Nephron progenitor cell (in vitro differentiated cells): ENCODE measurements around the gene MCAT.

Source experiments
- DNase-seq: peaks from one replicate; pipeline ENCODE4 v3.0.0; 2021
- H3K27ac Mint-ChIP-seq: 2 replicates; pipeline ENCODE4 v1.8.0; 2021; ENCODE audit warnings: mild to moderate bottlenecking, moderate library complexity, mixed read lengths
- H3K27me3 Mint-ChIP-seq: 2 replicates; pipeline ENCODE4 v1.8.0; 2021; ENCODE audit warnings: mild to moderate bottlenecking, low read depth, mixed read lengths; ENCODE audit not compliant: poor library complexity
- H3K36me3 Mint-ChIP-seq: 2 replicates; pipeline ENCODE4 v1.8.0; 2021; ENCODE audit warnings: low read depth, mixed read lengths
- H3K4me1 Mint-ChIP-seq: 2 replicates; pipeline ENCODE4 v1.8.0; 2021; ENCODE audit warnings: mixed read lengths
- H3K4me3 Mint-ChIP-seq: 2 replicates; pipeline ENCODE4 v1.8.0; 2021; ENCODE audit warnings: mild to moderate bottlenecking, moderate library complexity, mixed read lengths
- H3K9me3 Mint-ChIP-seq: 2 replicates; pipeline ENCODE4 v1.8.0; 2021; ENCODE audit warnings: mild to moderate bottlenecking, moderate library complexity, mixed read lengths
- TF ChIP-seq, protein P1 (sequence below): fragments of 200-600 bp; sonication (generic); IDR thresholded peaks from 2 replicates; pipeline ENCODE4 v1.5.0; 2021; ENCODE audit warnings: antibody characterized with exemption

Gene MCAT

DNA sequence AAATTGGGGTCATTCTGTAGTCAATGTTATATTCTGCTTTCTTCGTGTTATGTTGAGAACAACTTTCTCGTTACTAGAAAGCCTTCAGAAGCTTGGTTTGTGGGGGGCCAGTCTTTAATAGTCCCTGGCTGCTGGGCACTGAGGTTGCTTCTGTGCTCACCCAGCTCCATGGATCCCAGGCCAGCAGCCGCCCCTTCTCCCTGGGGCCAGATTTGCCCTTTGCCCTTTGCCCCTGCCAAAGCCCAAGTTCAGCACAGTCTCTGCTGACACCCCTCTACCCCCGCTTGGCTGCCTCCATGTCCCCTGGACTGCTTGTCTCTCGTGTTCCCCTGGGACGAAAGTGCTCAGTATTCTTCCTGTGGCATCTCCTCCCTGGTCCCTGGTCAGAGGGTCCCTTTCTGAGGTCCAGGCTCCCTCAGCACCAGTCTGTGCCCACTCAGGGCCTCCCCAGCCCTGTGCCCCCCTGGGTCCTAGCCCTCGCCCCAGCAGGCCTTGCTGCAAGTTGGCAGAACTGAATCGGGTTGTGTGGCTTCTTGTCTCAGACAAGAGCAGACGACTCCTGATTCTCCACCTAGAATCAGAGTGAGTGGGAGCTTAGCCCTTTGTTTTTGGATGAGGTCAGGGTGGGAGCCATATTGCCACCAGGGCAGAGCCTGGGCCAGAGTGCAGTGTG lies 14.8 kb upstream of the MCAT start:
- H3K27ac Mint-ChIP-seq = peak overlapping the region; percentile 85
- DNase-seq = no peak
- H3K27me3 Mint-ChIP-seq = peaks cover 21% of the 10 kb centered on the region
- peaks cover 12% of the 10 kb centered on the region for H3K4me1 Mint-ChIP-seq
- no peaks in the 10 kb centered on the region for H3K9me3 Mint-ChIP-seq
- TF ChIP-seq, protein P1, sequence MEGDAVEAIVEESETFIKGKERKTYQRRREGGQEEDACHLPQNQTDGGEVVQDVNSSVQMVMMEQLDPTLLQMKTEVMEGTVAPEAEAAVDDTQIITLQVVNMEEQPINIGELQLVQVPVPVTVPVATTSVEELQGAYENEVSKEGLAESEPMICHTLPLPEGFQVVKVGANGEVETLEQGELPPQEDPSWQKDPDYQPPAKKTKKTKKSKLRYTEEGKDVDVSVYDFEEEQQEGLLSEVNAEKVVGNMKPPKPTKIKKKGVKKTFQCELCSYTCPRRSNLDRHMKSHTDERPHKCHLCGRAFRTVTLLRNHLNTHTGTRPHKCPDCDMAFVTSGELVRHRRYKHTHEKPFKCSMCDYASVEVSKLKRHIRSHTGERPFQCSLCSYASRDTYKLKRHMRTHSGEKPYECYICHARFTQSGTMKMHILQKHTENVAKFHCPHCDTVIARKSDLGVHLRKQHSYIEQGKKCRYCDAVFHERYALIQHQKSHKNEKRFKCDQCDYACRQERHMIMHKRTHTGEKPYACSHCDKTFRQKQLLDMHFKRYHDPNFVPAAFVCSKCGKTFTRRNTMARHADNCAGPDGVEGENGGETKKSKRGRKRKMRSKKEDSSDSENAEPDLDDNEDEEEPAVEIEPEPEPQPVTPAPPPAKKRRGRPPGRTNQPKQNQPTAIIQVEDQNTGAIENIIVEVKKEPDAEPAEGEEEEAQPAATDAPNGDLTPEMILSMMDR = no peak
- H3K36me3 Mint-ChIP-seq = no peaks in the 10 kb centered on the region
- no peak overlapping the region for H3K4me3 Mint-ChIP-seq

DNA sequence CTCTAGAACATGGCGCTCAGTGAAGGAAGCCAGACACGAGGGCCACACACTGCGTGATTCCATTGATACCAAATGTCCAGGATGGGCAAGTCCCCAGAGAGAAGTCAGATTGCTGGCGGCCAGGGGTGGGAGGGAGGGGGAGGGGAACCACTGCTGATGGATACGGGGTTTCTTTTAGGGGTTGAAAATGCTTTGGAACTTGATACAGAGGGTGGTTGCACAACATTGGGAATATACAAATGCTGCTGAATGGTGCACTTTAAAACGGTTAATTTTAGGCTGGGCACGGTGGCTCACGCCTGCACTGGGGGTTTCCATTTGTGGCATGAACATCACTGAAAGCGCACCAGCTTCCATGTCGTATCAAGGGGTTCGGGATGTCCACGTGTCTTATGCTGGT lies 13.2 kb upstream of the MCAT start:
- no peak overlapping the region for H3K27ac Mint-ChIP-seq
- H3K4me1 Mint-ChIP-seq = peaks cover 16% of the 10 kb centered on the region
- no peaks in the 10 kb centered on the region for H3K36me3 Mint-ChIP-seq
- H3K4me3 Mint-ChIP-seq = no peak overlapping the region
- DNase-seq = no peak
- no peaks in the 10 kb centered on the region for H3K9me3 Mint-ChIP-seq
- TF ChIP-seq, protein P1 = no peak
- H3K27me3 Mint-ChIP-seq = peaks cover 35% of the 10 kb centered on the region

DNA sequence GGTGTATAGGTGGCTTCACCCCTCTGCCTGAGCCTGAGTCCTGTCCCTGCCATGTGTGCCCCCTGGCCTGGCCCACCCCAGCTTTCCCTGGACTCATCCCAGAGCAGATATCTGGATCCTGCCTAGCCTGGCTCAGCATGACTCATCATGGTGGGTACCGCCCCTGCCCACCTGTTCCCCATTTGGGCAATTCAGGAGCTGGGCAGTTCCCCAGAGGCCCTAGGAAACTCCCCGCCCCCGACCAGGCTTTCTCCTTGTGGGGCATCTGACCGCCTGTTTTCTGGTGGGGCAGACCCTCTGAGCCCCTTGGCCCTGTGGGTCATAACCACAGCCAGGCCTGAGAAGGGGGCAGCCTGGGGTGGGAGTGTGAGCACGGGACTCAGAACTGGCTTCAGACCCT lies 12.6 kb upstream of the MCAT start:
- Mint-ChIP-seq H3K36me3 (no peaks in the 10 kb centered on the region), H3K4me3 (no peak overlapping the region), H3K27me3 (peaks cover 40% of the 10 kb centered on the region), H3K4me1 (peaks cover 20% of the 10 kb centered on the region), H3K27ac (no peak overlapping the region), H3K9me3 (no peaks in the 10 kb centered on the region)
- no peak for DNase-seq
- TF ChIP-seq, protein P1 = no peak

DNA sequence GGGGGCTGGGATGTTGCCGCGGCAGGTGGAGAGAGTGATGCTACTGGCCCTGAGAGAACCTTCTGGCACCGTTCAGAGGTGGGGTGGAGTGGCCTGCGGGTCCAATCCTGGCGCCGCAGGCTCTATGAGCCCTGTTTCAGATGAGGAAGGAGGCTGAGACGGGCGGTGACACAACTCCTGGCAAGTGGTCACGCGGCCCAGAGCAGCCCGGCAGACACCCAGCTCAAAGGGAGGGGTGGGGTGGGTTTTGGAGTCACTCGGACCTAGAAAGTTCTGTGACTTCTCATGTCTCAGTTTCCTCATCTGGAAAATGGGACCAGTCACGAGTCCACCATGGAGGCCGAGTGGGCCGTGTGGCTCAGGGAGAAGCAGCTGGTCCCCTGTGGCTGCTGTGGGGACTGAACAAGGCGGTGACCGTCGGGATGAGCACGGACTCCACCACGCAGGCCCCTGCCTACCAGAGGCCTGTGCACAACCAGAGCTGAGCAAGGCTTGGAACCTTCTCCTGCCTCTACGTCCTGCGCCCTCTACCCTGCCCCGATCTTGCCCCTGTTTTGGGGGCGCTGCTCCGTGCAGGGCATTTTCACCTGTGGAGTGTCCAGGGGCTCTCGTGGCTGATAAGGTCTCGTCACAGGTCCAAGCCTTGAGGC lies 11.8 kb upstream of the MCAT start:
- Mint-ChIP-seq H3K9me3 (no peaks in the 10 kb centered on the region), H3K4me1 (peaks cover 20% of the 10 kb centered on the region), H3K4me3 (no peak overlapping the region), H3K27me3 (peaks cover 47% of the 10 kb centered on the region), H3K36me3 (no peaks in the 10 kb centered on the region), H3K27ac (no peak overlapping the region)
- TF ChIP-seq, protein P1 = no peak
- no peak for DNase-seq

DNA sequence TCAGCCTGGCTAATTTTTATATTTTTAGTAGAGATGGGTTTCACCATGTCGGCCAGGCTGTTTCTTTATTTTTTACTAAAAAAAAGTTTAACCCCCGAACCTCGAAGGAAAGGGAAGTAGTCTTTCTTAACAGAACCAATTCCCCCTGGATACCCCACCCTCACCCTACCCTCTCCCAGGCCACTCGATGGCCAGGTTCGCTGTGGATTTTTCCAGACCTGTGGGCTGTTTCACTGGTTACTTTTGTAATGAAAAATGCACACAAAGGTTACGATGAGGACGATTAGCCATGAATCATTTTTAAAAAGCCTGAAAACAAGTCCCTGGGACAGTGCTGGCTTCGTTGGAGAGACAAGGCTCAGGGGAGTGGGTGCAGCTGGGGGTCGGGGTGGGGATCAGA lies 10.7 kb upstream of the MCAT start:
- TF ChIP-seq, protein P1 = no peak
- no peak overlapping the region for H3K4me3 Mint-ChIP-seq
- no peak for DNase-seq
- H3K27me3 Mint-ChIP-seq = peaks cover 52% of the 10 kb centered on the region
- peaks cover 20% of the 10 kb centered on the region for H3K4me1 Mint-ChIP-seq
- no peak overlapping the region for H3K27ac Mint-ChIP-seq
- no peaks in the 10 kb centered on the region for H3K9me3 Mint-ChIP-seq
- H3K36me3 Mint-ChIP-seq = no peaks in the 10 kb centered on the region
